ENCODE data around the gene TAF9. TPM values are rescaled to one million over a fixed set of nuclear protein-coding genes. Genes with fewer than 3 reads are reported as not detected.

The TAF9 gene
- total and polyA plus RNA-seq, 2 experiments from 2014 or later: 65.1 to 146 TPM

DNA sequence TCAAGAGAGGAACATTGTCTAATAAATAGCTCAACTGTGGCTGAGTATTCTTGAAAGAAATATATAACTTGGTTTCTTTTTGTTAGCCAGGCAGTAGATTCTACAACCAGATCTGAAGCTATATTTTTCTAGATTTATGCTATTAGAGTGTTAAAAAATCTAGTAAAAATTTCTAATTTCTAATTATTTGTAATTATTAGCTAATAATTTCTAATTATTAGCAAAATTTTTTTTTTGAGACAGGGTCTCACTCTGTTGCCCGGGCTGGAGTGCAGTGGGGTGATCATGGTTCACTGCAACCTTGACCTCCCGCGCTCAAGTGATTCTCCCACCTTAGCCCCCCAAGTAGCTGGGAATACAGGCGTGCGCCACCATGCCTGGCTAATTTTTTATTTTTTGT lies 3.1 kb upstream of the TAF9 start:
- H3K27me3 Mint-ChIP-seq (ENCODE audit: insufficient read depth, low read depth, poor library complexity): peaks cover 10% of the 10 kb centered on the region
- H3K9me3 Mint-ChIP-seq: no peaks in the 10 kb centered on the region

More for the DNA sequence above, 3.1 kb upstream of the TAF9 start:
- Histone ChIP-seq H3K27ac (ENCODE audit: low read depth) (no peak overlapping the region), H3K4me2 (no peak overlapping the region), H2AFZ (no peak overlapping the region), H3K27me3 (ENCODE audit: insufficient read depth) (no peaks in the 10 kb centered on the region), H3K4me1 (ENCODE audit: insufficient read depth) (no peaks in the 10 kb centered on the region), H3K36me3 (ENCODE audit: insufficient read depth) (peaks cover 14% of the 10 kb centered on the region; the same call in 1 of the 2 replicates), H3F3A (replicated peaks; ENCODE audit: low read depth) (0 out of 2 replicates have a peak, but pooled peaks cover 9% of the 10 kb centered on the region), H3K9me2 (ENCODE audit: insufficient read depth) (no peaks in the 10 kb centered on the region), H3K79me2 (replicated peaks; ENCODE audit: insufficient read depth) (peaks cover 44% of the 10 kb centered on the region), H4K20me1 (replicated peaks; ENCODE audit: insufficient read depth) (no peaks in the 10 kb centered on the region), H3K4me3 (no peak overlapping the region)
- Mint-ChIP-seq H3K36me3 (ENCODE audit: low read depth) (peaks cover 35% of the 10 kb centered on the region), H3K27ac (no peak overlapping the region), H3K4me1 (peaks cover 6% of the 10 kb centered on the region), H3K4me3 (no peak overlapping the region)
- TF ChIP-seq NANOG (IDR thresholded peaks at IDR 0.05; ENCODE audit: borderline replicate concordance): no peak
- TF ChIP-seq ZNF331 (CRISPR knock-in tag; IDR thresholded peaks at IDR 0.05; ENCODE audit: low read depth): no peak
- no peak for TF ChIP-seq STAT1 (IDR thresholded peaks at IDR 0.05; ENCODE audit: unreplicated experiment)
- TF ChIP-seq, protein P1, sequence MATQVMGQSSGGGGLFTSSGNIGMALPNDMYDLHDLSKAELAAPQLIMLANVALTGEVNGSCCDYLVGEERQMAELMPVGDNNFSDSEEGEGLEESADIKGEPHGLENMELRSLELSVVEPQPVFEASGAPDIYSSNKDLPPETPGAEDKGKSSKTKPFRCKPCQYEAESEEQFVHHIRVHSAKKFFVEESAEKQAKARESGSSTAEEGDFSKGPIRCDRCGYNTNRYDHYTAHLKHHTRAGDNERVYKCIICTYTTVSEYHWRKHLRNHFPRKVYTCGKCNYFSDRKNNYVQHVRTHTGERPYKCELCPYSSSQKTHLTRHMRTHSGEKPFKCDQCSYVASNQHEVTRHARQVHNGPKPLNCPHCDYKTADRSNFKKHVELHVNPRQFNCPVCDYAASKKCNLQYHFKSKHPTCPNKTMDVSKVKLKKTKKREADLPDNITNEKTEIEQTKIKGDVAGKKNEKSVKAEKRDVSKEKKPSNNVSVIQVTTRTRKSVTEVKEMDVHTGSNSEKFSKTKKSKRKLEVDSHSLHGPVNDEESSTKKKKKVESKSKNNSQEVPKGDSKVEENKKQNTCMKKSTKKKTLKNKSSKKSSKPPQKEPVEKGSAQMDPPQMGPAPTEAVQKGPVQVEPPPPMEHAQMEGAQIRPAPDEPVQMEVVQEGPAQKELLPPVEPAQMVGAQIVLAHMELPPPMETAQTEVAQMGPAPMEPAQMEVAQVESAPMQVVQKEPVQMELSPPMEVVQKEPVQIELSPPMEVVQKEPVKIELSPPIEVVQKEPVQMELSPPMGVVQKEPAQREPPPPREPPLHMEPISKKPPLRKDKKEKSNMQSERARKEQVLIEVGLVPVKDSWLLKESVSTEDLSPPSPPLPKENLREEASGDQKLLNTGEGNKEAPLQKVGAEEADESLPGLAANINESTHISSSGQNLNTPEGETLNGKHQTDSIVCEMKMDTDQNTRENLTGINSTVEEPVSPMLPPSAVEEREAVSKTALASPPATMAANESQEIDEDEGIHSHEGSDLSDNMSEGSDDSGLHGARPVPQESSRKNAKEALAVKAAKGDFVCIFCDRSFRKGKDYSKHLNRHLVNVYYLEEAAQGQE (IDR thresholded peaks at IDR 0.05; ENCODE audit: unreplicated experiment): no peak
- TF ChIP-seq, protein P2, sequence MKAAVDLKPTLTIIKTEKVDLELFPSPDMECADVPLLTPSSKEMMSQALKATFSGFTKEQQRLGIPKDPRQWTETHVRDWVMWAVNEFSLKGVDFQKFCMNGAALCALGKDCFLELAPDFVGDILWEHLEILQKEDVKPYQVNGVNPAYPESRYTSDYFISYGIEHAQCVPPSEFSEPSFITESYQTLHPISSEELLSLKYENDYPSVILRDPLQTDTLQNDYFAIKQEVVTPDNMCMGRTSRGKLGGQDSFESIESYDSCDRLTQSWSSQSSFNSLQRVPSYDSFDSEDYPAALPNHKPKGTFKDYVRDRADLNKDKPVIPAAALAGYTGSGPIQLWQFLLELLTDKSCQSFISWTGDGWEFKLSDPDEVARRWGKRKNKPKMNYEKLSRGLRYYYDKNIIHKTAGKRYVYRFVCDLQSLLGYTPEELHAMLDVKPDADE (IDR thresholded peaks at IDR 0.05): no peak
- TF ChIP-seq, protein P3, sequence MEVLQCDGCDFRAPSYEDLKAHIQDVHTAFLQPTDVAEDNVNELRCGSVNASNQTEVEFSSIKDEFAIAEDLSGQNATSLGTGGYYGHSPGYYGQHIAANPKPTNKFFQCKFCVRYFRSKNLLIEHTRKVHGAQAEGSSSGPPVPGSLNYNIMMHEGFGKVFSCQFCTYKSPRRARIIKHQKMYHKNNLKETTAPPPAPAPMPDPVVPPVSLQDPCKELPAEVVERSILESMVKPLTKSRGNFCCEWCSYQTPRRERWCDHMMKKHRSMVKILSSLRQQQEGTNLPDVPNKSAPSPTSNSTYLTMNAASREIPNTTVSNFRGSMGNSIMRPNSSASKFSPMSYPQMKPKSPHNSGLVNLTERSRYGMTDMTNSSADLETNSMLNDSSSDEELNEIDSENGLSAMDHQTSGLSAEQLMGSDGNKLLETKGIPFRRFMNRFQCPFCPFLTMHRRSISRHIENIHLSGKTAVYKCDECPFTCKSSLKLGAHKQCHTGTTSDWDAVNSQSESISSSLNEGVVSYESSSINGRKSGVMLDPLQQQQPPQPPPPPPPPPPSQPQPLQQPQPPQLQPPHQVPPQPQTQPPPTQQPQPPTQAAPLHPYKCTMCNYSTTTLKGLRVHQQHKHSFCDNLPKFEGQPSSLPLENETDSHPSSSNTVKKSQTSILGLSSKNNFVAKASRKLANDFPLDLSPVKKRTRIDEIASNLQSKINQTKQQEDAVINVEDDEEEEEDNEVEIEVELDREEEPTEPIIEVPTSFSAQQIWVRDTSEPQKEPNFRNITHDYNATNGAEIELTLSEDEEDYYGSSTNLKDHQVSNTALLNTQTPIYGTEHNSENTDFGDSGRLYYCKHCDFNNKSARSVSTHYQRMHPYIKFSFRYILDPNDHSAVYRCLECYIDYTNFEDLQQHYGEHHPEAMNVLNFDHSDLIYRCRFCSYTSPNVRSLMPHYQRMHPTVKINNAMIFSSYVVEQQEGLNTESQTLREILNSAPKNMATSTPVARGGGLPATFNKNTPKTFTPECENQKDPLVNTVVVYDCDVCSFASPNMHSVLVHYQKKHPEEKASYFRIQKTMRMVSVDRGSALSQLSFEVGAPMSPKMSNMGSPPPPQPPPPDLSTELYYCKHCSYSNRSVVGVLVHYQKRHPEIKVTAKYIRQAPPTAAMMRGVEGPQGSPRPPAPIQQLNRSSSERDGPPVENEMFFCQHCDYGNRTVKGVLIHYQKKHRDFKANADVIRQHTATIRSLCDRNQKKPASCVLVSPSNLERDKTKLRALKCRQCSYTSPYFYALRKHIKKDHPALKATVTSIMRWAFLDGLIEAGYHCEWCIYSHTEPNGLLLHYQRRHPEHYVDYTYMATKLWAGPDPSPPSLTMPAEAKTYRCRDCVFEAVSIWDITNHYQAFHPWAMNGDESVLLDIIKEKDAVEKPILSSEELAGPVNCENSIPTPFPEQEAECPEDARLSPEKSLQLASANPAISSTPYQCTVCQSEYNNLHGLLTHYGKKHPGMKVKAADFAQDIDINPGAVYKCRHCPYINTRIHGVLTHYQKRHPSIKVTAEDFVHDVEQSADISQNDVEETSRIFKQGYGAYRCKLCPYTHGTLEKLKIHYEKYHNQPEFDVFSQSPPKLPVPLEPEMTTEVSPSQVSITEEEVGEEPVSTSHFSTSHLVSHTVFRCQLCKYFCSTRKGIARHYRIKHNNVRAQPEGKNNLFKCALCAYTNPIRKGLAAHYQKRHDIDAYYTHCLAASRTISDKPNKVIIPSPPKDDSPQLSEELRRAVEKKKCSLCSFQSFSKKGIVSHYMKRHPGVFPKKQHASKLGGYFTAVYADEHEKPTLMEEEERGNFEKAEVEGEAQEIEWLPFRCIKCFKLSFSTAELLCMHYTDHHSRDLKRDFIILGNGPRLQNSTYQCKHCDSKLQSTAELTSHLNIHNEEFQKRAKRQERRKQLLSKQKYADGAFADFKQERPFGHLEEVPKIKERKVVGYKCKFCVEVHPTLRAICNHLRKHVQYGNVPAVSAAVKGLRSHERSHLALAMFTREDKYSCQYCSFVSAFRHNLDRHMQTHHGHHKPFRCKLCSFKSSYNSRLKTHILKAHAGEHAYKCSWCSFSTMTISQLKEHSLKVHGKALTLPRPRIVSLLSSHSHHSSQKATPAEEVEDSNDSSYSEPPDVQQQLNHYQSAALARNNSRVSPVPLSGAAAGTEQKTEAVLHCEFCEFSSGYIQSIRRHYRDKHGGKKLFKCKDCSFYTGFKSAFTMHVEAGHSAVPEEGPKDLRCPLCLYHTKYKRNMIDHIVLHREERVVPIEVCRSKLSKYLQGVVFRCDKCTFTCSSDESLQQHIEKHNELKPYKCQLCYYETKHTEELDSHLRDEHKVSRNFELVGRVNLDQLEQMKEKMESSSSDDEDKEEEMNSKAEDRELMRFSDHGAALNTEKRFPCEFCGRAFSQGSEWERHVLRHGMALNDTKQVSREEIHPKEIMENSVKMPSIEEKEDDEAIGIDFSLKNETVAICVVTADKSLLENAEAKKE (CRISPR knock-in tag; IDR thresholded peaks at IDR 0.05): no peak
- no peak for TF ChIP-seq JUNB (IDR thresholded peaks at IDR 0.05; ENCODE audit: unreplicated experiment)
- no peak for TF ChIP-seq EZH2 (IDR thresholded peaks at IDR 0.05; ENCODE audit: low read depth, unreplicated experiment)
- TF ChIP-seq, protein P4, sequence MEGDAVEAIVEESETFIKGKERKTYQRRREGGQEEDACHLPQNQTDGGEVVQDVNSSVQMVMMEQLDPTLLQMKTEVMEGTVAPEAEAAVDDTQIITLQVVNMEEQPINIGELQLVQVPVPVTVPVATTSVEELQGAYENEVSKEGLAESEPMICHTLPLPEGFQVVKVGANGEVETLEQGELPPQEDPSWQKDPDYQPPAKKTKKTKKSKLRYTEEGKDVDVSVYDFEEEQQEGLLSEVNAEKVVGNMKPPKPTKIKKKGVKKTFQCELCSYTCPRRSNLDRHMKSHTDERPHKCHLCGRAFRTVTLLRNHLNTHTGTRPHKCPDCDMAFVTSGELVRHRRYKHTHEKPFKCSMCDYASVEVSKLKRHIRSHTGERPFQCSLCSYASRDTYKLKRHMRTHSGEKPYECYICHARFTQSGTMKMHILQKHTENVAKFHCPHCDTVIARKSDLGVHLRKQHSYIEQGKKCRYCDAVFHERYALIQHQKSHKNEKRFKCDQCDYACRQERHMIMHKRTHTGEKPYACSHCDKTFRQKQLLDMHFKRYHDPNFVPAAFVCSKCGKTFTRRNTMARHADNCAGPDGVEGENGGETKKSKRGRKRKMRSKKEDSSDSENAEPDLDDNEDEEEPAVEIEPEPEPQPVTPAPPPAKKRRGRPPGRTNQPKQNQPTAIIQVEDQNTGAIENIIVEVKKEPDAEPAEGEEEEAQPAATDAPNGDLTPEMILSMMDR (conservative IDR thresholded peaks at IDR 0.05; ENCODE audit: low read depth in 2 of 2): no peak
- no peak for TF ChIP-seq EZH2phosphoT487 (IDR thresholded peaks at IDR 0.05; ENCODE audit: unreplicated experiment)
- no peak for TF ChIP-seq POLR2AphosphoS5 (IDR thresholded peaks at IDR 0.05; ENCODE audit: low read depth)
- TF ChIP-seq CREB1 (CRISPR knock-in tag; IDR thresholded peaks at IDR 0.05; ENCODE audit: low read depth): no peak
- ATAC-seq (no peak), DNase-seq (ENCODE audit: low spot score) (no peak)

All from GM23338 (cell line).